SH-SY5Y (cell line): ENCODE results near the gene SNAI3.

Experiments used
- GATA2 ChIP-seq: IDR thresholded peaks from 2 replicates; pipeline ENCODE4 v1.6.1; 2011; ENCODE audit warnings: mild to moderate bottlenecking, low read depth, low read length
- GATA3 ChIP-seq: IDR thresholded peaks from 2 replicates; pipeline ENCODE4 v1.6.1; 2011; ENCODE audit warnings: low read depth, mild to moderate bottlenecking, low read length, moderate library complexity

SNAI3 gene

GRCh38 chr16:88662222-88662842, 24.0 kb downstream of the SNAI3 start:
- TF ChIP-seq GATA2 (no peak), GATA3 (no peak)

GRCh38 chr16:88661468-88661867, 24.8 kb downstream of the SNAI3 start:
- TF ChIP-seq GATA2 (no peak), GATA3 (no peak)

- TF ChIP-seq GATA2 (no peak), GATA3 (no peak)
These were observed 27.1 kb downstream of the SNAI3 start for GRCh38 chr16:88659160-88659559.

GRCh38 chr16:88658714-88659113, 27.6 kb downstream of the SNAI3 start:
- TF ChIP-seq GATA3 (no peak), GATA2 (no peak)

GRCh38 chr16:88657371-88657770, 28.9 kb downstream of the SNAI3 start:
- TF ChIP-seq GATA3 (no peak), GATA2 (no peak)

GRCh38 chr16:88656291-88656980, 29.9 kb downstream of the SNAI3 start:
- no peak for TF ChIP-seq GATA3
- no peak for TF ChIP-seq GATA2

GRCh38 chr16:88655733-88656281, 30.5 kb downstream of the SNAI3 start:
- no peak for TF ChIP-seq GATA2
- TF ChIP-seq GATA3, result no peak

GRCh38 chr16:88655053-88655732, 31.1 kb downstream of the SNAI3 start:
- no peak for TF ChIP-seq GATA2
- TF ChIP-seq GATA3, result no peak

GRCh38 chr16:88654363-88655052, 31.8 kb downstream of the SNAI3 start:
- TF ChIP-seq GATA3, result no peak
- no peak for TF ChIP-seq GATA2

- no peak for TF ChIP-seq GATA3
- no peak for TF ChIP-seq GATA2
These were observed 32.5 kb downstream of the SNAI3 start for GRCh38 chr16:88653596-88654362.

- TF ChIP-seq GATA3 (no peak), GATA2 (no peak)
These were observed 33.2 kb downstream of the SNAI3 start for GRCh38 chr16:88653101-88653500.

GRCh38 chr16:88652762-88653063, 33.6 kb downstream of the SNAI3 start:
- TF ChIP-seq GATA3 (no peak), GATA2 (no peak)

- no peak for TF ChIP-seq GATA3
- no peak for TF ChIP-seq GATA2
These were observed 34.1 kb downstream of the SNAI3 start for GRCh38 chr16:88651989-88652761.
